Body of pancreas (tissue), 4 donors: ENCODE measurements around the gene PRPSAP2.

Experiments
- CTCF ChIP-seq, 7 experiments: fragments of 450-650 bp in 4 of 7; fragments of 200-600 bp in 3 of 7; sonication (generic) in 3 of 7; IDR thresholded peaks; one replicate each; pipeline ENCODE4 v1.5.1; 2016 to 2019; ENCODE audit warnings: antibody characterized with exemption in 7 of 7
- POLR2A ChIP-seq, 3 donors: fragments of 450-650 bp; IDR thresholded peaks; one replicate each; pipeline ENCODE4 v1.6.1; 2016; ENCODE audit warnings: antibody characterized with exemption in 3 of 3, mild to moderate bottlenecking in 2 of 3

GRCh38 chr17:18964018-18964351, 106.1 kb downstream of the PRPSAP2 start:
- TF ChIP-seq POLR2A (IDR thresholded peaks at IDR 0.05) (no peak), CTCF (IDR thresholded peaks at IDR 0.05) (no peak)
